D341Med (cell line): Measurements from ENCODE around the gene TLK2.
A peak's percentile ranks its signal among the peaks of the same experiment; 100 is the strongest.
"Not testable (repeated sequence)": the region's sequence is repeated elsewhere in the genome, so short reads cannot be mapped to it uniquely, and the experiment has no call there.

ENCODE experiments used
- DNase-seq: peaks from one replicate; pipeline ENCODE4 v3.0.0; 2012; ENCODE audit warnings: low spot score

Gene TLK2

GRCh38 chr17:62601471-62601870, 122.8 kb downstream of the TLK2 start:
- no peak for DNase-seq

- DNase-seq = not testable (repeated sequence)
Measured at GRCh38 chr17:62603783-62604182, 125.2 kb downstream of the TLK2 start.

GRCh38 chr17:62605588-62605987, 127.0 kb downstream of the TLK2 start:
- no peak for DNase-seq

- DNase-seq = no peak
Measured at GRCh38 chr17:62611292-62611691, 132.7 kb downstream of the TLK2 start.

GRCh38 chr17:62611728-62612127, 133.1 kb downstream of the TLK2 start:
- no peak for DNase-seq

- DNase-seq = not testable (repeated sequence)
Measured at GRCh38 chr17:62612289-62612688, 133.7 kb downstream of the TLK2 start.

- not testable (repeated sequence) for DNase-seq
Measured at GRCh38 chr17:62613095-62613494, 134.5 kb downstream of the TLK2 start.

- peak; percentile 67 for DNase-seq
Measured at GRCh38 chr17:62614142-62614541, 135.5 kb downstream of the TLK2 start.

- DNase-seq = no peak
Measured at GRCh38 chr17:62615503-62615902, 136.9 kb downstream of the TLK2 start.

GRCh38 chr17:62616993-62617893, 138.6 kb downstream of the TLK2 start:
- DNase-seq = no peak

GRCh38 chr17:62617894-62618472, 139.4 kb downstream of the TLK2 start:
- no peak for DNase-seq

- no peak for DNase-seq
Measured at GRCh38 chr17:62618647-62619416, 140.2 kb downstream of the TLK2 start.

- no peak for DNase-seq
Measured at GRCh38 chr17:62619417-62620155, 141.0 kb downstream of the TLK2 start.

- no peak for DNase-seq
Measured at GRCh38 chr17:62621223-62621622, 142.6 kb downstream of the TLK2 start.

- DNase-seq = peak; percentile 49
Measured at GRCh38 chr17:62625184-62625869, 146.7 kb downstream of the TLK2 start.

GRCh38 chr17:62625870-62626200, 147.2 kb downstream of the TLK2 start:
- peak; percentile 90 for DNase-seq

GRCh38 chr17:62626719-62627218, 148.1 kb downstream of the TLK2 start:
- no peak for DNase-seq

GRCh38 chr17:62627219-62627903, 148.7 kb downstream of the TLK2 start, which contains the start of gene MRC2:
TSS of gene MRC2 (plus strand) at chr17:62627670. CDS start at chr17:62627803, 133 bp downstream.
- peak; percentile 66 for DNase-seq

GRCh38 chr17:62627904-62628633, 149.4 kb downstream of the TLK2 start:
- DNase-seq = peak; percentile 48
